A549 (cell line): ENCODE results near the gene YKT6.

Source experiments
- CEBPB ChIP-seq, 2 experiments: fragments of >200 bp in 1 of 2; sonication (Bioruptor Twin) in 1 of 2; formaldehyde crosslinking in 1 of 2; IDR thresholded peaks; 2 replicates each; pipeline ENCODE4 v1.6.1; 2012 to 2016
- CHD4 ChIP-seq: fragments of 200-600 bp; sonication (generic); IDR thresholded peaks from 2 replicates; pipeline ENCODE4 v1.6.1; 2016; ENCODE audit warnings: antibody characterized with exemption, mild to moderate bottlenecking, borderline replicate concordance
- CTCF ChIP-seq: fragments of >200 bp; sonication (Bioruptor Twin); formaldehyde crosslinking; IDR thresholded peaks from 3 replicates; pipeline ENCODE4 v1.5.1; 2016
- EP300 ChIP-seq, 2 experiments: fragments of >200 bp; sonication (Bioruptor Twin); formaldehyde crosslinking; IDR thresholded peaks; 2 replicates in 1 of 2; 3 replicates in 1 of 2; pipeline ENCODE4 v1.6.1; 2016 to 2017
- JUN ChIP-seq, 2 experiments: fragments of >200 bp; sonication (Bioruptor Twin); formaldehyde crosslinking; IDR thresholded peaks; 2 replicates in 1 of 2; 3 replicates in 1 of 2; pipeline ENCODE4 v1.6.1; 2016 to 2017
- JUNB ChIP-seq: fragments of >200 bp; sonication (Bioruptor Twin); formaldehyde crosslinking; IDR thresholded peaks from 2 replicates; pipeline ENCODE4 v1.6.1; 2016
- MAX ChIP-seq: IDR thresholded peaks from 2 replicates; pipeline ENCODE4 v1.6.1; 2012
- PHF8 ChIP-seq: fragments of 200-600 bp; sonication (generic); IDR thresholded peaks from 2 replicates; pipeline ENCODE4 v1.6.1; 2016; ENCODE audit warnings: low read depth, mild to moderate bottlenecking, antibody characterized with exemption, moderate library complexity, borderline replicate concordance
- POLR2A ChIP-seq: IDR thresholded peaks from 2 replicates; pipeline ENCODE4 v1.6.1; 2012; ENCODE audit warnings: mild to moderate bottlenecking, low read length
- RFX5 ChIP-seq: fragments of 450-650 bp; IDR thresholded peaks from 2 replicates; pipeline ENCODE4 v1.7.1; 2014; ENCODE audit warnings: antibody characterized with exemption, mild to moderate bottlenecking, moderate library complexity
- RNF2 ChIP-seq: fragments of 200-600 bp; sonication (generic); IDR thresholded peaks from 2 replicates; pipeline ENCODE4 v1.6.1; 2016; ENCODE audit warnings: low read depth, mild to moderate bottlenecking, antibody characterized with exemption, moderate library complexity, borderline replicate concordance
- ZC3H11A ChIP-seq: fragments of 450-650 bp; IDR thresholded peaks from 2 replicates; pipeline ENCODE4 v1.6.1; 2014; ENCODE audit warnings: antibody characterized with exemption, mild to moderate bottlenecking
- TF ChIP-seq, protein P1 (sequence below): IDR thresholded peaks from 2 replicates; pipeline ENCODE4 v1.6.1; 2012
- TF ChIP-seq, protein P2 (sequence below): fragments of 250-450 bp; sonication (Bioruptor Pico); IDR thresholded peaks from 2 replicates; pipeline ENCODE4 v1.5.0; 2021; ENCODE audit warnings: mild to moderate bottlenecking, moderate library complexity, borderline replicate concordance

DNA sequence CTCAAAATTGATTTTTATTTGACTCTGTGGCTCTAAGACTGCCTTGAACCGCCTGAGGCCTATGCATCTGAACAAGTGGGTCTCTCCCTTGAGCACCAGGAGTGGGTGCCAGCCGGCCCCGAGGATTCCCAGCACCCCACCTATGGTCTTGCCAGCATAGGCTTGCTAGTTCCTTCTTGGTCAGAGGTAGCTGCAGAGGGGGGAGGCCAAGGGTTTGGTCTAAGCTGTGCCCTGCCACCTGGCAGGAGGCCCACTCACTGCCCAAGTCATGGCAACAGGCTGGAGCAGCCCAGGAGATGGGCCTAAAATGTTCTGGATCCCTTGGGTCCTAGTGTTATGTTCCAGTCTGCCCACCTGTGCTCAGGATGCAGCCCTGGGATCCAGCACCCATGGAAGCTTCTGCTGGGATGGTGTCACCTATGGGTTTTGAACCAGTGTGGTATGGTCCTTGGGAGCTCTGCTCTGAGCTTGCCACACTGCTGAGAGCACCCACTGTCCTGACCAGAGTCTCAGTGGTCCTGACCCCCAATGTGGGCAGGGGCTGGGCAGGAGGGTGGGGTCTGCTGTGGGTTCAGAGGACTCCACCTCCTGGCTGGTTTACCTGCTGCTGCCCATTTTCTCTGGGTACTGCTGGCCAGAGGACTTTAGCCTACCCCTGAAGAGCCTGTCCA is 12.6 kb downstream of the YKT6 start:
- no peak for TF ChIP-seq PHF8
- no peak for TF ChIP-seq CTCF
- no peak for TF ChIP-seq POLR2A
- no peak for TF ChIP-seq ZC3H11A
- no peak for TF ChIP-seq JUN (IDR thresholded peaks at IDR 0.05)
- TF ChIP-seq CEBPB (IDR thresholded peaks at IDR 0.05): no peak
- no peak for TF ChIP-seq EP300 (IDR thresholded peaks at IDR 0.05)
- TF ChIP-seq JUNB: no peak
- TF ChIP-seq RFX5: no peak
- no peak for TF ChIP-seq CHD4
- TF ChIP-seq MAX: no peak
- no peak for TF ChIP-seq RNF2
- TF ChIP-seq, protein P1, sequence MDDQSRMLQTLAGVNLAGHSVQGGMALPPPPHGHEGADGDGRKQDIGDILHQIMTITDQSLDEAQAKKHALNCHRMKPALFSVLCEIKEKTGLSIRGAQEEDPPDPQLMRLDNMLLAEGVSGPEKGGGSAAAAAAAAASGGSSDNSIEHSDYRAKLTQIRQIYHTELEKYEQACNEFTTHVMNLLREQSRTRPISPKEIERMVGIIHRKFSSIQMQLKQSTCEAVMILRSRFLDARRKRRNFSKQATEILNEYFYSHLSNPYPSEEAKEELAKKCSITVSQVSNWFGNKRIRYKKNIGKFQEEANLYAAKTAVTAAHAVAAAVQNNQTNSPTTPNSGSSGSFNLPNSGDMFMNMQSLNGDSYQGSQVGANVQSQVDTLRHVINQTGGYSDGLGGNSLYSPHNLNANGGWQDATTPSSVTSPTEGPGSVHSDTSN: no peak
- TF ChIP-seq, protein P2, sequence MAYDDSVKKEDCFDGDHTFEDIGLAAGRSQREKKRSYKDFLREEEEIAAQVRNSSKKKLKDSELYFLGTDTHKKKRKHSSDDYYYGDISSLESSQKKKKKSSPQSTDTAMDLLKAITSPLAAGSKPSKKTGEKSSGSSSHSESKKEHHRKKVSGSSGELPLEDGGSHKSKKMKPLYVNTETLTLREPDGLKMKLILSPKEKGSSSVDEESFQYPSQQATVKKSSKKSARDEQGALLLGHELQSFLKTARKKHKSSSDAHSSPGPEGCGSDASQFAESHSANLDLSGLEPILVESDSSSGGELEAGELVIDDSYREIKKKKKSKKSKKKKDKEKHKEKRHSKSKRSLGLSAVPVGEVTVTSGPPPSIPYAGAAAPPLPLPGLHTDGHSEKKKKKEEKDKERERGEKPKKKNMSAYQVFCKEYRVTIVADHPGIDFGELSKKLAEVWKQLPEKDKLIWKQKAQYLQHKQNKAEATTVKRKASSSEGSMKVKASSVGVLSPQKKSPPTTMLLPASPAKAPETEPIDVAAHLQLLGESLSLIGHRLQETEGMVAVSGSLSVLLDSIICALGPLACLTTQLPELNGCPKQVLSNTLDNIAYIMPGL: no peak
